AG04450 (cell line): ENCODE measurements around the gene HBB. TPM values are rescaled to one million over a fixed set of nuclear protein-coding genes. Genes with fewer than 3 reads are reported as not detected.

ENCODE experiments used
- CTCF ChIA-PET: fragments of 300-600, 350-600 bp; formaldehyde crosslinking; extraction: SDS; loops from one replicate; lab custom pipeline; 2022; ENCODE audit warnings: antibody characterized with exemption, inconsistent platforms; lab: Charles Lee
- POLR2A ChIA-PET: fragments of 350-600 bp; formaldehyde crosslinking; extraction: SDS; loops from one replicate; lab custom pipeline; 2021; ENCODE audit warnings: antibody characterized with exemption, inconsistent platforms; lab: Yijun Ruan, JAX
- DNase-seq: peaks from one replicate; pipeline ENCODE4 v3.0.0-alpha.2; 2011; ENCODE audit warnings: low read depth, low spot score
- H3K27ac ChIP-seq: one replicate; pipeline ENCODE4 v1.5.1; 2012; ENCODE audit warnings: low read depth, low read length, control low read depth
- H3K27me3 ChIP-seq: one replicate; pipeline ENCODE4 v1.6.0; 2012; ENCODE audit warnings: low read length; ENCODE audit not compliant: control insufficient read depth, insufficient read depth
- H3K4me3 ChIP-seq: 2 replicates; pipeline ENCODE4 v1.5.1; 2011; ENCODE audit warnings: mild to moderate bottlenecking, low read depth, low read length, control low read depth
- H3K9me3 ChIP-seq: 2 replicates; pipeline ENCODE4 v1.5.1; 2012; ENCODE audit warnings: low read length; ENCODE audit not compliant: control insufficient read depth, insufficient read depth
- polyA plus RNA-seq: library from polyadenylated mRNA; depleted of rRNA; stranded (reverse); fragments of >200 nt; gene quantifications from 2 replicates; pipeline ENCODE4 v1.2.3, GENCODE V29; 2011
- TF ChIP-seq, protein P1 (sequence below): IDR thresholded peaks from 2 replicates; pipeline ENCODE4 v1.5.1; 2011; ENCODE audit warnings: low read depth, low read length, control low read depth, inconsistent platforms

The HBB gene
- polyA plus RNA-seq, 1 experiment = 0.26 TPM

DNA sequence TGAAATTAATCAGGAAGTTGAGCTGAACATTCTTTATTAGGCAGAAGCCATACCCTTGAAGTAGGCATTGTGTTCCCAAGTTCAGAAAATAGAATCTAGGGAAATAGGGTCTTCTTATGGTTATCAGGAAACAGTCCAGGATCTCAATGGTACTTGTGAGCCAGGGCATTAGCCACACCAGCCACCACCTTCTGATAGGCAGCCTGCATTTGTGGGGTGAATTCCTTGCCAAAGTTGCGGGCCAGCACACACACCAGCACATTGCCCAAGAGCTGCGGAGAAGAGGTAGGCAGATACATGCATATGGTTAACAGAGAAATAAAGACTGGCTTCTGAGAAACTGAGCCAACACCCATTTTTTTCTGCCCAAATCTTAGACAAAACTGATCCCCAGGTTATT lies 6.0 kb upstream of the HBB start:
- TF ChIP-seq, protein P1, sequence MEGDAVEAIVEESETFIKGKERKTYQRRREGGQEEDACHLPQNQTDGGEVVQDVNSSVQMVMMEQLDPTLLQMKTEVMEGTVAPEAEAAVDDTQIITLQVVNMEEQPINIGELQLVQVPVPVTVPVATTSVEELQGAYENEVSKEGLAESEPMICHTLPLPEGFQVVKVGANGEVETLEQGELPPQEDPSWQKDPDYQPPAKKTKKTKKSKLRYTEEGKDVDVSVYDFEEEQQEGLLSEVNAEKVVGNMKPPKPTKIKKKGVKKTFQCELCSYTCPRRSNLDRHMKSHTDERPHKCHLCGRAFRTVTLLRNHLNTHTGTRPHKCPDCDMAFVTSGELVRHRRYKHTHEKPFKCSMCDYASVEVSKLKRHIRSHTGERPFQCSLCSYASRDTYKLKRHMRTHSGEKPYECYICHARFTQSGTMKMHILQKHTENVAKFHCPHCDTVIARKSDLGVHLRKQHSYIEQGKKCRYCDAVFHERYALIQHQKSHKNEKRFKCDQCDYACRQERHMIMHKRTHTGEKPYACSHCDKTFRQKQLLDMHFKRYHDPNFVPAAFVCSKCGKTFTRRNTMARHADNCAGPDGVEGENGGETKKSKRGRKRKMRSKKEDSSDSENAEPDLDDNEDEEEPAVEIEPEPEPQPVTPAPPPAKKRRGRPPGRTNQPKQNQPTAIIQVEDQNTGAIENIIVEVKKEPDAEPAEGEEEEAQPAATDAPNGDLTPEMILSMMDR = no peak
- ChIA-PET CTCF (no interaction called here), POLR2A (no interaction called here)
- H3K27me3 ChIP-seq = no peaks in the 10 kb centered on the region
- no peak overlapping the region for H3K27ac ChIP-seq
- no peaks in the 10 kb centered on the region for H3K9me3 ChIP-seq
- DNase-seq = no peak
- H3K4me3 ChIP-seq = no peak overlapping the region

DNA sequence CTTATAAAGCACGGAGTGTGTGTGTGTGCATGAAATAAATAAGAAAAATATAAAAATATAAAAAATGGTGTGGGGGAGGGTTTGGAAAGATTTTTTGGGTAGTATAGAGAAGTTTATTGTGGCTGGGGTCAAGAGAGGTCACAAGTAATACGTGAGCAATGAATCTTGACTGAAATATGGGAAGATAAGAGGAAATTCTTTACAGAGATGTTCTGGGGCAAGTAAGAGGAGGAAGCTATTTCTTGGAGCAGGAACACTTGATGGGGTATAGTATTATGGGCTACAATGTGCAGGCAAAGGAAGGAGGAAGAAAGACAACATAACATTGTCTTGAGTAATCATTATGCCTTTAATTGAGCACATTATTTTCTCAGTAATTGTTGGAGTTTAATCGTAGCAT lies 5.3 kb upstream of the HBB start:
- Histone ChIP-seq H3K4me3 (no peak overlapping the region), H3K27me3 (no peaks in the 10 kb centered on the region), H3K27ac (no peak overlapping the region), H3K9me3 (no peaks in the 10 kb centered on the region)
- CTCF ChIA-PET = no interaction called here
- POLR2A ChIA-PET = no interaction called here
- TF ChIP-seq, protein P1 = no peak
- DNase-seq = no peak

DNA sequence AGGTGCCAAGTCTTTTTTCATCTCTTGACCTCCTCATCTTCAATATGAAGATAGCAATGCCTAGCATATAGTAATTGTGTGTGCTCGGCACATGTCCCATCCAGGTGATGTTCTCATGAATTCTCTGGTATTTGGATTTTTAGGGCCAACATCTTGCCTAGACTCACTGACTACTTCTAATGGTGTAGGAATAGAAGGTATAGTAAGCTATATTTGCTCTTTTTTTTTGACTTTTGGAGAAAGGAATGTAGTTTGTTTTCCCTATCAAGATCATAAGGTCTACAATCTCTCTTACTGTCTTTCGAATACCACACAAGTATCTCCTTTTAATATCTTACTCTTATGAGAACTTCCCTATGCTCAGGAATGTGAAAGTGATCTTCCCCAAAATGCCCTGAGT lies 4.2 kb upstream of the HBB start:
- no peak for DNase-seq
- TF ChIP-seq, protein P1 = no peak
- H3K27ac ChIP-seq = no peak overlapping the region
- H3K4me3 ChIP-seq = no peak overlapping the region
- ChIA-PET CTCF (interaction anchor here (0.6 to 1.4 kb wide), 2 partner anchors 27 to 1475 kb away, joined by 3 to 5 read pairs; no protein-coding TSS in a partner anchor), POLR2A (no interaction called here)
- no peaks in the 10 kb centered on the region for H3K27me3 ChIP-seq
- no peaks in the 10 kb centered on the region for H3K9me3 ChIP-seq

DNA sequence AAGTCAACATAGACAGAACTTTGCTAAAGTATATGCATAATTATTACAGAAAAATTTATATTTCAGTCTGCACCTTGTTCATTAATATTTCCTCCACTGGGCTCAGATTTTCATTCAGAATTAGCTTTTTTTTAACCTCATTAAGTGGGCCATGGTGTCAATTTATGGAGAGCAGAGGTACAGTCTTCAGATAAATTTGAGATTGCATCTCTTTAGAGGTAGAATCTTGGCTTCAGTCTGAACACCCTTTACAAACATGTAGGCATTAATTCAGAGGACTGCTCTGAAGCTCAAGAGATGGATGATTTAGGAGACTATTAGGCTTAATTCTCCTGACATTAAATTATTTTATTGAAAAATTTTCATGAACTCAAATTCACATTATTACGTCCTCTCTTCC lies 3.4 kb upstream of the HBB start:
- Histone ChIP-seq H3K27ac (no peak overlapping the region), H3K27me3 (no peaks in the 10 kb centered on the region), H3K4me3 (no peak overlapping the region), H3K9me3 (no peaks in the 10 kb centered on the region)
- POLR2A ChIA-PET = no interaction called here
- TF ChIP-seq, protein P1 = no peak
- DNase-seq = no peak
- CTCF ChIA-PET = interaction anchor here (1.4 kb wide), 1 partner anchor 26 kb away, joined by 5 read pairs; no protein-coding TSS in a partner anchor

DNA sequence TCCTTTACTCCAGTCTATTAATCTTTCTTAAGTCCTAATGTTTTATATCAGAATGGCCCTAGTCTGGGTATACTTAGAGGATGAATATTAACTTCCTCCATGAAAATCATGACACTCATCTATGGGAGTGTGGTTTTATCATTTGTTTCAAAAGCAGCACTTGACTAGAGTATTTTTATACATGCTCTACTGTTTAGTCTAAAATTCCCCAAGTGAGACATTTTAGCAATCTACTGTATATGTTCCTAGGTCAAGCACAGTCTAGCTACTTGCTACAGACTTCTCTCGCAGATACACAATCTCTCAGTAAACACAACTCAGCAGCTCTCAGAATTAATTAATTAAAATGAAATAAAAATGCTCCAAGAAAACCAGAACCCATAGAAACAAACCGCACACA lies 2.9 kb upstream of the HBB start:
- no peak overlapping the region for H3K27ac ChIP-seq
- ChIA-PET POLR2A (no interaction called here), CTCF (interaction anchor here (1.4 kb wide), 1 partner anchor 26 kb away, joined by 5 read pairs; no protein-coding TSS in a partner anchor)
- H3K9me3 ChIP-seq = no peaks in the 10 kb centered on the region
- H3K4me3 ChIP-seq = no peak overlapping the region
- DNase-seq = no peak
- no peaks in the 10 kb centered on the region for H3K27me3 ChIP-seq
- TF ChIP-seq, protein P1 = no peak
